ENCODE results near the gene POM121L2. TPM values are rescaled to one million over a fixed set of nuclear protein-coding genes. Genes with fewer than 3 reads are reported as not detected.

POM121L2 gene
- total RNA-seq, 4 donors from 2014 or later = not detected

DNA sequence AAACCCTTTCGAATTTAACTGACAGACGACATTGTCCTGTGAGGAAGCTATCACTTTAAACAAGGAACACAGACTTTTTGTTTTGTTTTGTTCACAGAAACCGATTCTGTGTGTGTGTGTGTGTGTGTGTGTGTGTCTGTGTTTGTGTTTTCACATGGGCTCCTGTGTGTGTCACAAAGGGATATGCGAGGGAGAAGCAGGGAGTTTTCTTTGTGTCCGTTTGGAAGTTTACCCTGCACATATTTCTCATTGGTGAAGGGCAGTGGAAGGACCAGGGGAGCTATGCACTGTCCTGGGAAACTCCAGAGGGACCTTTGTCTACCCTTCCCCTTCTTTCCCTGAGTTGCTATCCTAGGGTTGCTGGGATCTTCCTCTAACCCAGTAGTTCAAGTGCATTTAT is 17.7 kb downstream of the POM121L2 start:
- Histone ChIP-seq H3K27ac (no peak overlapping the region), H3K36me3 (no peaks in the 10 kb centered on the region), H3K27me3 (peaks cover 3 to 90% of the 10 kb centered on the region in 2 donors), H3K4me3 (no peak overlapping the region), H3K9me3 (peaks cover 0 to 16% (median 0%) of the 10 kb centered on the region in 4 donors), H3K4me1 (no peaks in the 10 kb centered on the region)
- TF ChIP-seq CTCF (IDR thresholded peaks at IDR 0.05) = no peak
- no peak for TF ChIP-seq EP300 (IDR thresholded peaks at IDR 0.05)
- no peak for TF ChIP-seq POLR2A (IDR thresholded peaks at IDR 0.05)
- DNase-seq (ENCODE audit: low spot score in 2 of 2) = no peak
- 11 to 19% methylated on average over 5 of the region's 5 CpGs for WGBS, 2 donors

DNA sequence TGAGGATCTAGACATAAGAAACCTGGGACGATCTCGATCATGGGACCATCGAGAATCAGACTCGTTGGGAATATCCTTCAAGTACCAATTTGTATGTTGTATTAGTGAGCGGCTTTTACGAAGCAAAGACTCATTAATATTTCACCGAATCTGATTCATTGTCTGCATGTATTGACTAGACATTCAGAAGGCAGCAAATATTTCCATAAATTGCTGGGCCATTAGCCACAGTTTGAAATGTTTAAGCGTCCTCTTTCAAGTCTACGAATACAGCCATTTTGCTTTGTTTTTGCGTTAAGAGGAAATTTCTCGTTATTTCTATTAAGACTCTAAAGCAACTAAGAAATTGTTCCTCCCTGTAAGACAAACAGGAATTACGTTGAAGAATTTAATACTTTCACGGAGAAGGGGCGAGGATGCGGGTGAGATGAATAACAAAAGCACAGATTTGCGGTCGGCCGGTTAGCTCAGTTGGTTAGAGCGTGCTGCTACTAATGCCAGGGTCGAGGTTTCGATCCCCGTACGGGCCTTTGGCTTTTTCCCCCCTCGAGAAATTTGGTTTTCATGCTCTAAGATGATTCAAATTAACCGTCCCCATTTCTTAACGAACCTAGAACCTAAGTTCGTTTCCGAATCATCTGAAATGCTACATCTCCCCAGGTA is 18.5 kb downstream of the POM121L2 start:
- TF ChIP-seq CTCF (IDR thresholded peaks at IDR 0.05) (no peak), POLR2A (IDR thresholded peaks at IDR 0.05) (no peak), EP300 (IDR thresholded peaks at IDR 0.05) (no peak)
- DNase-seq (ENCODE audit: low spot score in 2 of 2) = no peak
- WGBS, 2 donors = 20% methylated on average over 28 of the region's 28 CpGs
- H3K27me3 ChIP-seq = peaks cover 3 to 95% of the 10 kb centered on the region in 2 donors
- no peaks in the 10 kb centered on the region for H3K4me1 ChIP-seq
- H3K9me3 ChIP-seq = peaks cover 0 to 16% (median 0%) of the 10 kb centered on the region in 4 donors
- no peaks in the 10 kb centered on the region for H3K36me3 ChIP-seq
- H3K27ac ChIP-seq = no peak overlapping the region
- no peak overlapping the region for H3K4me3 ChIP-seq

DNA sequence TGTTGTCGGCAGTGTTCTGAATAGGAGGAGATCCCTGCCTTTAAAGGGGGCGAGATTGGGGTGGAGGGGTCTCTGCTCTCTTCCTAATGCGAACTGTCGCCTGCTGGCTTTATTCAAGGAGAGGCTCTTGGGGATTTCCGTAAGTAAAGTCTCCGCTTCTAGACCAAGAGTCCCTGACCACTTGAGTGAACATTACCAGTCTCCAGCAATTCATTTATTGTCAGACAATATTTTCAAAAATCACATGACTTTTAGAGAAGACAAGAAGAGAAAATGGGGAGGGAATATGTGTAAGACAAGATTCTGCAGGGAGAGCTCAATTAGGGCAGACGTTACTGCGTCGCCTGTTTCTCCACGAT is 21.2 kb downstream of the POM121L2 start:
- Histone ChIP-seq H3K9me3 (peaks cover 0 to 23% (median 0%) of the 10 kb centered on the region in 4 donors), H3K27me3 (peaks cover 0 to 99% of the 10 kb centered on the region in 2 donors), H3K4me1 (peaks cover 0 to 7% (median 0%) of the 10 kb centered on the region in 4 donors), H3K36me3 (no peaks in the 10 kb centered on the region), H3K4me3 (no peak overlapping the region), H3K27ac (no peak overlapping the region)
- no peak for DNase-seq (ENCODE audit: low spot score in 2 of 2)
- WGBS, 2 donors = 10% methylated on average over 10 of the region's 10 CpGs
- no peak for TF ChIP-seq EP300 (IDR thresholded peaks at IDR 0.05)
- no peak for TF ChIP-seq CTCF (IDR thresholded peaks at IDR 0.05)
- TF ChIP-seq POLR2A (IDR thresholded peaks at IDR 0.05) = no peak

- Histone ChIP-seq H3K9me3 (peaks cover 0 to 23% (median 0%) of the 10 kb centered on the region in 4 donors), H3K4me1 (peaks cover 0 to 7% (median 0%) of the 10 kb centered on the region in 4 donors), H3K27ac (no peak overlapping the region), H3K27me3 (peaks cover 0 to 97% of the 10 kb centered on the region in 2 donors), H3K36me3 (no peaks in the 10 kb centered on the region), H3K4me3 (no peak overlapping the region)
- WGBS, 2 donors = 5 to 6% methylated on average over 25 of the region's 25 CpGs
- no peak for DNase-seq (ENCODE audit: low spot score in 2 of 2)
- TF ChIP-seq POLR2A (IDR thresholded peaks at IDR 0.05) (no peak), CTCF (IDR thresholded peaks at IDR 0.05) (no peak), EP300 (IDR thresholded peaks at IDR 0.05) (no peak)
Observed at GRCh38 chr6:27290065-27290849, 21.8 kb downstream of the POM121L2 start.

All from tibial nerve (tissue), 4 donors.